HG02642 (cell line): ENCODE results near the gene STARD8.
A peak's percentile ranks its signal among the peaks of the same experiment; 100 is the strongest.

Experiments used
- ATAC-seq: cut with Tn5 transposase; IDR thresholded peaks from one replicate; pipeline ENCODE4 v1.9.1; 2021; ENCODE audit warnings: mild to moderate bottlenecking; ENCODE audit not compliant: unreplicated experiment, poor library complexity

STARD8 gene

GRCh38 chrX:68711845-68712244 is 64.4 kb downstream of the STARD8 start:
- ATAC-seq, result no peak

GRCh38 chrX:68714856-68715255 is 67.4 kb downstream of the STARD8 start:
- no peak for ATAC-seq

GRCh38 chrX:68717196-68717595 is 69.7 kb downstream of the STARD8 start:
- no peak for ATAC-seq

DNA sequence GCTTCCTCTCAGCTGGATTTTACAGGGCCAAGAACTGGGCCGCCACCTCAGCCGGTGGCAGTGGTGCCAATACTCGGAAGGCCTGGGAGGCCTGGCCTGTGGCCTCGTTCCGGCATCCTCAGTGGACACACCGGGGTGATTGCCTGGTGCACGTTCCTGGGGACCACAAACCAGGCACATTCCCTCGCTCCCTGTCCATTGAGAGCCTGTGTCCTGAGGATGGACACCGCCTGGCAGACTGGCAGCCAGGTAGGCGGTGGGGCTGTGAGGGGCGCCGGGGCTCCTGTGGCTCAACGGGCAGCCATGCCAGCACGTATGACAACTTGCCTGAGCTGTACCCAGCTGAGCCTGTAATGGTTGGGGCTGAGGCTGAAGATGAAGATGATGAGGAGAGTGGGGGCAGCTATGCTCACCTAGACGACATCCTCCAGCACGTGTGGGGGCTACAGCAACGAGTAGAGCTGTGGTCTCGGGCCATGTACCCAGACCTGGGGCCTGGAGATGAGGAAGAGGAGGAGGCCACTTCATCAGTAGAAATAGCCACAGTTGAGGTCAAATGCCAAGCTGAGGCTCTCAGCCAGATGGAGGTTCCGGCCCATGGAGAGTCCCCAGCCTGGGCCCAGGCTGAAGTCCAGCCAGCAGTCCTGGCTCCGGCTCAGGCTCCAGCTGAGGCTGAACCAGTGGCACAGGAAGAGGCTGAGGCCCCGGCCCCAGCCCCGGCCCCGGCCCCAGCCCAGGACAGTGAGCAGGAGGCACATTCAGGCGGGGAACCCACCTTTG is 70.4 kb downstream of the STARD8 start:
- no peak for ATAC-seq

DNA sequence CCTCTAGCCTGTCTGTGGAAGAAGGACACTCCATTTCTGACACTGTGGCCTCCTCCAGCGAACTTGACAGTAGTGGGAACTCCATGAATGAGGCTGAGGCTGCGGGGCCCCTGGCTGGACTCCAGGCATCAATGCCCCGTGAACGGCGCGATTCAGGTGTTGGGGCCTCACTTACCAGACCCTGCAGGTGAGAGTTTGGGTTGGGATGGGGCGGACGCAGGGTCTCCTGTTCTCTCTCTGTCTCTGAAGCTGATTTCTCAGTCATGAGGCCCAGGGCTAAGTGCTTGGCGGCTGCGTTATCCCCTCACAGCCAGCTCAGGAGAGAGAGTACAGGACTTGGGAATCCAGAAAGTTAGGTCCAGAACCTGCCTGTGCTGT is 71.0 kb downstream of the STARD8 start:
- no peak for ATAC-seq

DNA sequence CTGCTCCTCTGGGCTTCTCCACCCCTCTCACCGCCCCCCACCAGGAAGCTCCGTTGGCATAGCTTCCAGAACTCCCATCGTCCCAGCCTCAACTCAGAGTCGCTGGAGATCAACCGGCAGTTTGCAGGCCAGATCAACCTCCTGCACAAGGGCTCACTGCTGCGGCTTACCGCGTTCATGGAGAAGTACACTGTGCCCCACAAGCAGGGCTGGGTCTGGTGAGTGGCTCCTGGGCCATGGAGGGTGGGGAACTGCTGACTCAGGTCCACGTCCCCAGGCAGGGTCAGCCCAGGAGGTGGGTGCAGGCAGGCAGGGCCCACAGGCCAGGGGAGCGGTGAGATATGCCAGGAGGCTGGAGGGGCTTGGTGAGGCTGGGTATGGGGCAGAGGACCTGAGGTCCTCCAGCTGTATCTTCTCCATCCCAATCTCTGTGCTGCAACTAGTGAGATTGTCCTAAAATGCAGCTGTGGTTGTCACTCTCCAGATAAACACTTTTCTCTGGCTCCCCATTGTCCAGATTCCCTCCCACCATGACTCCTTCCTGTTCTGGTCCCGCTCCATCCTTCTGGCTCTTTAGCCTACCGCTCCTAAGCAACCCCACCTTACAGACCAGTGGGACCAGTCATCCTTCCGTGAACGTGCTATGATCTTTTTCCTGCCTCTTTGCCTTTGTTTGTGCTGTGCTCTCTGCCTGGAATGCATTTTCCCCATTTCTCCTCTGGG is 71.9 kb downstream of the STARD8 start:
- ATAC-seq, result no peak

GRCh38 chrX:68719904-68720614 is 72.6 kb downstream of the STARD8 start:
- peak; percentile 44 for ATAC-seq

DNA sequence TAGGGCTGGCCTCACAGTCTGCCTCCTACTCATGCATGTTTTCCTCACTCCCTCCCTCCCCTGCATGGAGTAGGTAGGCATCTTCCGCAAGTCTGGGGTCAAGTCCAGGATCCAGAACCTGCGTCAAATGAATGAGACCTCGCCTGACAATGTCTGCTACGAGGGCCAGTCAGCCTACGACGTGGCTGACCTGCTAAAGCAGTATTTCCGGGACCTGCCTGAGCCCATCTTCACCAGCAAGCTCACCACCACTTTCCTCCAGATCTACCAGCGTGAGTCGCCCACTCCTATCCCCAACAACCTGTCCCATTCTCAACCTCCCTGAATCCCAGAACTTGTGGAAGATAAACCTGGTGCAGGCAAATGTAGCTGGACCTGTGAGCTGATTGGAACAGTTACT is 73.4 kb downstream of the STARD8 start:
- no peak for ATAC-seq

DNA sequence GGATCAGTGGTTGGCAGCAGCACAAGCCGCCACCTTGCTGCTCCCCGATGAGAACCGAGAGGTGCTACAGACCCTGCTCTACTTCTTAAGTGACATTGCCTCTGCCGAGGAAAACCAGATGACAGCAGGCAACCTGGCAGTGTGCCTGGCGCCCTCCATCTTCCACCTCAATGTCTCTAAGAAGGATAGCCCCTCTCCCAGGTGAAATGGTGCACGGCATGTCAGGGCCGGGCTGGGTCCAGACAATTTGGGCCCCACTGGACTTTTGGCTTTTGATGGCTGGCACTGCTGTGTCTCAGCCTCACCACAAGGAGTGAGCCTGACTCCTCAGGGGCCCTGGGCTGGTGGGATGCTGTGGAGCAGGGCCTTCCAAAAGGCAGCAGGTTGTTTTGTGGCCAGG is 74.1 kb downstream of the STARD8 start:
- no peak for ATAC-seq

DNA sequence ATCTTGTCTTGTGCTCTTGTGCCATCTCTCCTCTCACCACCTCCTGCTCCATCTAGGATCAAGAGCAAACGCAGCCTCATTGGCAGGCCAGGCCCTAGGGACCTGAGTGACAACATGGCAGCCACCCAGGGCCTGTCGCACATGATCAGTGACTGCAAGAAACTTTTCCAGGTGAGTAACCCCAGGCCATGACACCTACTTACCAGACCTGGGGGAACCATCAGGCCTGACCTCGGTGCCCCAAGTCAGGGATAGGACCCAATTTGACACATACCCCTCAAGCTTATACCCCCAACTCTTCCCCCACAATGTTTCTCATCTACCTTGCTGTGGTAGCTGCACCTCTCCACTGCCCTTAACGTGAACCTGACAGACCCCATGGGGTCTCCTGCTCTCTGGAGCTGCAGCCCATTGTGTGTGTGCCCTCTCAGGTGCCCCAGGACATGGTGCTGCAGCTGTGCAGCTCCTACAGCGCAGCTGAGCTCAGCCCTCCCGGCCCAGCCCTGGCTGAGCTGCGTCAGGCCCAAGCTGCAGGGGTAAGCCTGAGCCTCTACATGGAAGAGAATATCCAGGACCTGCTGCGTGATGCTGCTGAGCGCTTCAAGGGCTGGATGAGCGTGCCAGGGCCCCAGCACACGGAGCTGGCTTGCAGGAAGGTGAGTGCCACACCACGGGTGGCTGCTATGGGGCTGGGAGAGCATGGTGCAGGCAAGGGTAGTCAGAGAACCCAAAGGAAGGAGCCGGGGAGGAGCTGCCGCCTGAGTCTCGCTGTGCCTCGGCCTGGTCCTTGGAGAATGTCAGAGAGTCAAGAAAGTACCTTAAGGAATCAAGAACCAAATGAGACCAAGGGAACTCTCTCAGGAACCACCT is 74.8 kb downstream of the STARD8 start:
- no peak for ATAC-seq

DNA sequence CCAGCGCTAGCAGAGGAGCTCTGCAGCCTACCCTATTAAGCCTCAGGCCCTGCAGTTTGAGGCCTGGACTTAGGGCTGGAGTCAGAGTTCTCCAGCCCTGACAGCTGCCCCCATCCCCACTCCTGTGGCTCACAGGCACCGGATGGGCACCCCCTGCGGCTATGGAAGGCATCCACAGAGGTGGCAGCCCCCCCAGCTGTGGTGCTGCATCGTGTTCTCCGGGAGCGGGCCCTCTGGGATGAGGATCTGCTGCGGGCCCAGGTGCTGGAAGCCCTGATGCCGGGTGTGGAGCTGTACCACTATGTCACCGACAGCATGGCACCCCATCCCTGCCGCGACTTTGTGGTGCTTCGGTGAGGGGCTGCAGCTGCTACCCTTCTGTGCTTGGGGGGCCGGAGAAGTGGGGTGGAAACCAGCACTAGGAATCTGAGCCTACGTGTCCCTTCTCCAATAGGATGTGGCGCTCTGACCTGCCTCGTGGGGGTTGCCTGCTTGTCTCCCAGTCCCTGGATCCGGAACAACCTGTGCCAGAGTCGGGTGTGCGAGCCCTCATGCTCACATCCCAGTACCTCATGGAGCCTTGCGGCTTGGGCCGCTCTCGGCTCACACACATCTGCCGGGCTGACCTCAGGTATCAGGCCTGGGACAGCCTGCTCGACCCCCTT is 76.2 kb downstream of the STARD8 start:
- no peak for ATAC-seq

- no peak for ATAC-seq
These were observed 77.1 kb downstream of the STARD8 start for GRCh38 chrX:68724531-68725020.

DNA sequence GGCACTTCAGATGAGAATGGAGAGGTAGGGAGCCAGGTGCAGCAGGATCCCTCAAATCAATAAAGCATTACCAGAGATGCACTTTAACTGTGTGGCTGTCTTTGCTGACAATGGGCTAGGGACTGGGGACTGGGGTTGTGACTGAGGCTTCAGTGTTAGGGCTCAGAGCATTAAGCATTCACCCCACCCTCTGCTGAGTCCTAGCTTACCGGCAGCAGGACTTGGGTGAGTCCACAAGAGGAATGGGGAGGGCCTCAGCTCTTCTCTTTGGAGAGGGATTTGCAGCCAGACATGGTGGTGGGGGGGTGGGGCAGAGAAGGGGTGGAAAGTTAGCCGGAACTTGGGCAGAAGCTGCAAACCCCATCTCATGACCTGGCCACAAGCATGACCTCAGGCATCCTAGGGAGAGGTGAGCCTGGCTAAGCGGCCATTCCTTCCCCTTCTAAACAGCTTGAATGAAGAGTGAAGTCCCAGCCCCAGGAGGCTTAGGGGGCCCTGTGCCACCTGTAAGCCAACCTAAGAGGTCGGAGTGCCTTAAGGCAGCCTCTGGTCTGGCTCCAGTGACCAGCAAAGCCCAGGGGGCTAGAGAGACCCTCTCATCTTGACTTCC is 78.4 kb downstream of the STARD8 start:
- no peak for ATAC-seq

DNA sequence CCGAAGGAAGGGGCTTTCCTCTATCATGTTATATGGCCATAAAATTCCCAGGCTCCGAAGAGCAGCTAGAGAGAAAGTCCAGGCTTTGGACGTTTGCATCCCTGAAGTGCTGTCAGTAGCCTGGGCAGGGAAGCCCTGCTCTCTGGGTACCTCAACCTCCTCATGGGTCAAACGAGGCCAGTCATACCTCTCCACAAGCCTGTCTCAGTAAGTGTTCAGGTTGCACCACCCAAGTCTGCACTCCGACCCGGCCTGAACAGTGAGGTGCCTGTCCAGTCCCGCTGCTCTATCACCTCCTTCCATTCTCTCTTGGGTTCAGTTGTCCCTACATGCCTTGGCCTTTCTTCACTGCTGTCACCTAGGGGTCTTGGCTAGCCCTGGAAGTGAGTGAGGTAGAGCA is 78.9 kb downstream of the STARD8 start:
- no peak for ATAC-seq

DNA sequence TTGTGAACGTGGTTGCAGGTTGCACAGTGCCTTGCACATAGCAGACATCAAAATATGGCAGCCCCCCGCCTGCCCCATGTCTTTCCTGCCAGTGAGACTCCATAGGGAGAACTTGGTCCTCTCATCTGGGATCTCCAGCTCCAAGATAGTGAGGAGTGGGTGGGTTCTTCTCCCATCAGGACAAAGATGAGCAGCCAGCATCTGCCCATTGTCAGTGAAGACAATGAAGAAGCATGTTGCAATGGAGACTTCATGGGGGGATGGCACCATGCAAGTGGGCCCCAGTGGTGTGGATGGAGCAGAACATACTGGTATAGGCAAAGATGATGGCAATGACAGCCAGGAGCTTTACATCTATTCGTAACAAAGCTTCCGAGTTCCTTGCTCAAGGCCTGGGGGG is 80.2 kb downstream of the STARD8 start:
- no peak for ATAC-seq

- ATAC-seq, result no peak
These were observed 80.7 kb downstream of the STARD8 start for GRCh38 chrX:68728186-68728585.

DNA sequence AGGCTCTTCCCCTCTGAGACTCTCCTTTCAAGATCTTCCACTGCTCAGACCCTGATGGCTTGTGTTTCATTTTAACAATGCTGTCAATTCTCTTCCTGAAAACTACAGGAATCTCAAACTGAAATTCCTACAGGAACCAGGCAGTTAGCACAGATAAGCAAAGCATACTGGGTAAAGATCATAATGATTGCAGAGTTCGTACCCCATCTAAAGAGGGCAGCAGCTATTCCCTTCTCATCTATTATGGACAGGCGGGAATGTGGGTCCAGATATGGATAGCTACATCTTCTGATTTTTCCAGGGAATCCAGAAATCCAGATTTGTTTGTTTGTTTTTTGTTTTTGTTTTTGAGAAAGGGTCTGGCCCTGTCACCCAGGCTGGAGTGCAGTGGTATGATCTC is 83.8 kb downstream of the STARD8 start:
- no peak for ATAC-seq

GRCh38 chrX:68732906-68733493 is 85.5 kb downstream of the STARD8 start:
- peak; percentile 71 for ATAC-seq

DNA sequence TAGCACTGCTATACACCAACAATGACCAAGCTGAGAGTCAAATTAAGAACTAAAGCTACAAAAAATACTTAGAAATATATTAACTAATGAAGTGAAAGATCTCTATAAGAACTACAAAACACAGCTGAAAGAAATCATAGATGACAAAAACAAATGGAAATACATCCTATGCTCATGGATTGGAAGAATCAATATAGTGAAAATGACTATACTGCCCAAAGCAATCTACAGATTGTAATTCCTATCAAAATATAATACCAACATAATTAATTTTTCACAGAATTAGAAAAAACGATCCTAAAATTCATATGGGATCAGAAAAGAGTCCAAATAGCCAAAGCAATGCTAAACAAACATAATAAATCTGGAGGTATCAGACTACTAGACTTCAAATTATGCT is 87.8 kb downstream of the STARD8 start:
- no peak for ATAC-seq
